Lower leg skin (tissue), 4 donors: ENCODE data around the gene SLC4A8. TPM values are rescaled to one million over a fixed set of nuclear protein-coding genes. Genes with fewer than 3 reads are reported as not detected.

Experiments
- DNase-seq, 2 donors: peaks; one replicate each; pipeline ENCODE4 v3.0.0-alpha.2; 2019; ENCODE audit warnings: low spot score in 2 of 2
- H3K4me3 ChIP-seq: fragments of 200-600 bp; sonication (generic); 2 replicates; pipeline ENCODE4 v1.5.1; 2017; ENCODE audit warnings: mild to moderate bottlenecking, low read depth; ENCODE audit not compliant: poor library complexity, severe bottlenecking
- CTCF ChIP-seq, 3 donors: fragments of 450-650 bp; IDR thresholded peaks; one replicate each; pipeline ENCODE4 v1.5.1; 2016; ENCODE audit warnings: antibody characterized with exemption in 3 of 3, mild to moderate bottlenecking in 3 of 3, moderate library complexity in 2 of 3
- POLR2A ChIP-seq, 2 donors: fragments of 450-650 bp; IDR thresholded peaks; one replicate each; pipeline ENCODE4 v1.6.1; 2016 to 2017; ENCODE audit warnings: antibody characterized with exemption in 2 of 2, mild to moderate bottlenecking in 1 of 2, moderate library complexity in 1 of 2
- WGBS, 2 donors: methylation state at CpG; one replicate each; pipeline ENCODE4 v1.1.5; 2018; 5-methylcytosine and 5-hydroxymethylcytosine counted together
- intact Hi-C: fragments of 100-400 bp; cut with DNase I; formaldehyde crosslinking; loops from one replicate; pipeline ENCODE4 v1.15.0; 2023; ENCODE audit warnings: low total_unique reads
- total RNA-seq, 4 donors: library from RNA; depleted of rRNA; stranded (reverse); fragments of >200 nt; gene quantifications; one replicate each; pipeline ENCODE4 v1.1.0, GENCODE V29; 2016

The SLC4A8 gene
- total RNA-seq, 4 donors from 2014 or later, result 0.04 to 0.13 (median 0.06) TPM

- TF ChIP-seq POLR2A (IDR thresholded peaks at IDR 0.05) (no peak), CTCF (IDR thresholded peaks at IDR 0.05) (no peak)
- DNase-seq, result no peak
- H3K4me3 ChIP-seq, result no peak overlapping the region
- intact Hi-C loops, result no loop called here
Observed at GRCh38 chr12:51546097-51546496, 121.5 kb downstream of the SLC4A8 start.

DNA sequence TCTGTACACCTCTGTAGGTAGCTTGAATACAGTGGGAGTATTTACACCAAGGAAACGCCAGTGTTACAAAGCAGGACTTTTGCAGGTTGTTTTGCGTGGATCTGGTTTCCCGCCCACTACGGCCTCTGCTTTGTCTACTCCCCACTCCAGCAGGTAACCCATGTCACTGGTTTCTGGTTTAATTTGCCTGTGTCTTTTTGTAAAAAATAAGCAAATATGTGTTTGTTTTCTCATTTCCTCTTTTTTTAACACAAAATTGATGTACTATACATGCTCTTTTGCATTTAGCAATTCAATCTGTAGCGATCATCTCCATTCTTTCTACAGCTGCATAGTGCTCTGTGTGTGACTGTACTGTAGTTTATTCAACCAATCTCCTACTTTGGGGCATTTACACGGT, 123.0 kb downstream of the SLC4A8 start:
- TF ChIP-seq POLR2A (IDR thresholded peaks at IDR 0.05) (no peak), CTCF (IDR thresholded peaks at IDR 0.05) (no peak)
- no peak overlapping the region for H3K4me3 ChIP-seq
- no peak for DNase-seq
- WGBS, 2 donors, result 90 to 91% methylated on average over 6 of the region's 6 CpGs
- intact Hi-C loops, result no loop called here

DNA sequence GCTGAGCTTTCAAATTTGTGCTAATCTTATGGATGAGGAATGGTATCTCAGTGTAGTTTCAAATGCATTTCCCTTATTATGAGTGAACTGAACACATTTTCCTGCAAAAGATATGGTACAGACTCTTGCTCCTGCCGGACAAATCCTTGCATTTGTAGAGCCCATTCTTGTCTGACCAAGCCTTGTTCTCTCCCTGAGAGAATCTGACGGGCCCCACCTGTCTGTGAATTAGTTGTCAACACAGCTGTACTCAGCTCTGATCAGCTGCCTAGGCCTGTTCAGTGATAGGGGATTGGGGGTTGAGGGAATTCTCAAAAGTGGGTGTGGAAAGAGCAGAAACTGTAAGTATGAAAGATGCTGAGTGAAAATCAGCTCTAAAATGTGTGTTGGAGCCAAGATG, 123.6 kb downstream of the SLC4A8 start:
- TF ChIP-seq POLR2A (IDR thresholded peaks at IDR 0.05) (no peak), CTCF (IDR thresholded peaks at IDR 0.05) (no peak)
- peak in 1 of 2 donors; percentile 59 for DNase-seq
- WGBS, 2 donors, result 70 to 73% methylated on average over 2 of the region's 2 CpGs
- no peak overlapping the region for H3K4me3 ChIP-seq
- intact Hi-C loops, result no loop called here

- no peak overlapping the region for H3K4me3 ChIP-seq
- 58 to 69% methylated on average over 8 of the region's 8 CpGs for WGBS, 2 donors
- intact Hi-C loops, result no loop called here
- TF ChIP-seq POLR2A (IDR thresholded peaks at IDR 0.05) (no peak), CTCF (IDR thresholded peaks at IDR 0.05) (no peak)
- DNase-seq, result peak in 1 of 2 donors; percentile 74
Observed at GRCh38 chr12:51549637-51550036, 125.0 kb downstream of the SLC4A8 start.

Other genes with a start within 250 kb of the SLC4A8 start
- gene POU6F1, start 206.8 kb upstream of the SLC4A8 start, total RNA-seq, result 10 to 100 TPM in 2 of 4 donors, 1 to 10 TPM in 2; 5.5 to 20.2 (median 10.6) TPM
- gene DAZAP2, start 186.0 kb upstream of the SLC4A8 start, total RNA-seq, result 100 to 1,000 TPM; 172 to 424 (median 256) TPM
- 10 to 100 TPM; 30.0 to 57.2 (median 44.9) TPM for gene SMAGP, start 154.4 kb upstream of the SLC4A8 start, total RNA-seq
- 1 to 10 TPM in 1 of 4 donors, under 1 TPM in 3; 0.38 to 2.4 (median 0.94) TPM for gene BIN2, start 100.7 kb upstream of the SLC4A8 start, total RNA-seq
- gene CELA1, start 78.2 kb upstream of the SLC4A8 start, total RNA-seq, result not detected
- gene GALNT6, start 33.4 kb upstream of the SLC4A8 start, total RNA-seq, result 10 to 100 TPM in 1 of 4 donors, 1 to 10 TPM in 3; 1.3 to 16.4 (median 4.7) TPM
- under 1 TPM; 0.42 to 0.80 (median 0.65) TPM for gene SCN8A, start 166.4 kb downstream of the SLC4A8 start, total RNA-seq